NK-92 (cell line): ENCODE results near the gene ROPN1.
"Not testable (repeated sequence)": the region's sequence is repeated elsewhere in the genome, so short reads cannot be mapped to it uniquely, and the experiment has no call there.

Experiments
- DNase-seq: peaks from one replicate; lab custom pipeline; 2025; ENCODE audit not compliant: unreplicated experiment; lab: John Stamatoyannopoulos, UW

Gene ROPN1

DNA sequence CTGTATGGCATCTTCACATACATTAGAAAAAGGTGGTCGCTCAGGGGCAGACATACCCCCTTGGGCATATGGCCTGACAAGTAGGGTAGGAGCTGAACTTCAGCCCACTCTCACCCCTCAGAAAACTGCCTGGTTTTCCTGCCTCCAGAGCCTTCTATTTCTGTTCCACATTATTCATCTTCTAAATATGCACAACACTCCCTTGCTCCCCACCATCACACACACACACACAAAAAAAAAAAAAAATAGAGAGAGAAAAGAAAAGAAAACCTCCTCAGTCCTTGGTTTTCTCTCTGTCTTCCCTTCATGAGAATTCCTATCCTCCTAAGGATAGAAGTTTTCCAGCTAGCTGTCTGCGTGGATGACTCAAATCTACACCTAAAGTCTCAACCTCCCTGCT, 5.6 kb upstream of the ROPN1 start:
- DNase-seq = no peak

- DNase-seq = no peak
Measured at GRCh38 chr3:123993818-123994217, 1.9 kb upstream of the ROPN1 start.

GRCh38 chr3:123986427-123986826, 5.5 kb downstream of the ROPN1 start:
- no peak for DNase-seq

DNA sequence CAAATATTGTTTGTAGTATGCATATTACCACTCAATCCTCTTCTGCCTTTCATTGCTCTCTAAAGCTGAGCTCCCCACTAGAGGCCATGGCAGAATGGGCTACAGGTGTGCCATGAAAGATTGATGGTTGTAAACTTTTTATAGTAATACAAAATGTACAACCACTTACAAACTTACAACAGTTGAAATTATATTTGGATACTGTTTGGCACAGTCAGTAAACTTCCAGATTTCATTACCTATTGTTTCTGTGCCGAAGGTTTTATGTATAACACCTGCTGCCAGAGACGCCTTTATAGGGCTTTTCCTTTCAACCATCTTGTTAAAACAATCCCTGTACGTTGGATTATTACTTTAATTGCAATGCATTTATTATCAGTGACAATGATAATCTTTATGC, 7.0 kb downstream of the ROPN1 start:
- no peak for DNase-seq

DNA sequence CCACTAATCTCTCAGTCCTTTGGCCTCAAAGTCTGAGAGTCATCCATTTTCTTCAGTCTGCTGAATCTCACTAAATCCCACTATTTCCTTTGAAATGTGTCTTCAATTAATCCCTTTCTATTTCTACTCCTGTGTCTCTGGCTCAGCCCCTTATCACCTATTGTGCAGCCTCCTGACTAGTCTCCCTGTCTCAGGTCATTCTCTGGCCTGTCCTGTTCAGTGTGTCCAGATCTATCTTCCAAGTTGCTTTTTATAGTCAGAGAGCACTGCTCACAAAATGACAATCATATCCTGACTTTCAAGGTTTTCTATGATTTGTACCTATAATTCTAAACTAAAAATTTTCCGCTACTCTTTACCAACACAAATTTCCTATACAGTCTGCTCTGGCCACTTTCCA, 7.6 kb downstream of the ROPN1 start:
- DNase-seq = no peak

DNA sequence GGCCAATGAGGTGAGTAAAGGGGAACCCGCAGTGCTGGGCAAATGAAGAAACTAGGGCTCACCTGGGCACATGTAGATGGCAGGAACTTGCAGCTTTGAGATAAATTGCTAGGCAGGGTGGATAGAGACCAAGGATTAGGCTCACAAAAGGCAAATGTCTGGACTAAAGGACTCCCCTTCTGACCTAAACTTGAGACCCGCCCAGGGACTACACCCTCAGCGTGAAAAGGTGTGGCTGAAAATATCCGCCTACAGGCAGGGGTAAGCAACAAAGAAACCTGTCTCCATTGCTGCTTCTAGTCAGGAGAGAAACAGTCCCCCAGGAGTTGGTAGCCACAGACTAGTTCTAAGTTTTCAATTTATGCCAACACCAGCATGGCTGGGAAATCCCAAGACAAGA, 10.6 kb downstream of the ROPN1 start:
- DNase-seq = not testable (repeated sequence)

DNA sequence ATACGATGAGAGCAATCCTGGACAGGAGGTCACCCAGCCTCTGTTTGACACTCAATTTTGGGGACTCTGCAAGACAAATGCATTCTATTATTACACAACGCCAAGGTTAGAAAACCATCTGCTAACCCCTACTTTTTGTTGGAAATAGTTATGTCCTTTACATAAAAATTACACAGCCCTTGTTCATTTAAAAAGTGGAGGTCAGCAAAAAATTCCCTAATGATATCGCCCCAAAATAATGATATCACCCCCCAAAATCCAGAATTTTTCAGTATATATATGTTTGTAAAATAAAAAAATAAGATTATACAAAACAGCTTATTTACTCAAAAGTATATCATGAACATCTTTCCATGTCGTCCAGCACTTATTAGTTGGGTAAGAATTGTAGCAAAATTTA, 11.4 kb downstream of the ROPN1 start:
- no peak for DNase-seq

- not testable (repeated sequence) for DNase-seq
Measured at GRCh38 chr3:123979525-123980501, 12.1 kb downstream of the ROPN1 start.

DNA sequence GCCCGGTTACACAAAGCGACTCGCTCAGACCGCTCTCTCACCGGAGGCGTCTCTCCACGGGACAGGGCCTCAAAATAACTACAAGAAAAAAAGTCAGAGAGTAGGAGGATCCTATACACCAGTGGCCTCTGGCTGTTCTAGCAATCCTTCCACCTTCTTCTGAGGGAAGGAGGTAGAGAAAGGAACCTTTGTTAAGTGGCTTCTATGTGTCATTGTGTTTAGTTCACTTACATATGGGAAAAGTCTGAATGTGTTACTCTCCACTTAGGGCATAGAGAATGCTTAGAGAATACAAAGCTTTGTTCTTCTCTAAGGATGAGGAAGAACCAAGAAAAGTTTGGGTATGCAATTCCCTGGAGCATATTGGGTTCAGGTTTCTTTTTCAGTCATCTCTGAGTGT, 15.0 kb downstream of the ROPN1 start:
- not testable (repeated sequence) for DNase-seq

DNA sequence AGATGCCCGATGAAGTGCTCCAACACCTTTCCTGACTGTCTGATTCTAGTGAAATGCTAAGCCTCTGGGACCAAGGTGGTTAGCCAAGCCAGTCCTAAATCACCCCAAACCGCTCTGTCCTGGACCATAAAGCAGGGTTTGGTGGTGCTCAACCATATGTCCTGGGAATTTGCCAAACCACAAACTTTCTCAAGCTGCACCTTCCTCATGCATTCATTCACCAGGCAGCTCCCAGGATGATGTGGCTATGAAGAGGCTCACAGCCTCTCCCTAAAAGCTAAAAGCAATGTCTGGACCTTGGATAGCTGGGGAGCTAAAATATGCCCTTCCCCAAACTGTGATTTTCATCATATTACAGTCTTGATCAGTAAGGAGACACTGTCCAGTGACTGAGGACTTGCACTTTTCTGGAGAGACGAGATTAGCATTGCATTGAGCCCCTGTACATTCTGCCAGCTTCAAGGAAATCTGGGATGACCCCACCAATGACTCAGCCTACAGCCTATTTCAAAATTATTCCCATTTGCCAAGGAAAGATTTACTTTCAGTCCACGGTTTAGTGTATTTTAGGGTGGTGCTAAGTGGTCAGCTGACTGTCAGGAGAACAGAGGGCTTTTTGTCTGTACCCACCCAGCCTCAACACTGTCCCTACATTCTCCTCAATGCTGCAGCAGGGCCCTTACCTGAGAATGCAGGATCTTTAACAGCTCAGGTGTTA, 15.6 kb downstream of the ROPN1 start:
- not testable (repeated sequence) for DNase-seq

GRCh38 chr3:123975030-123975429, 16.9 kb downstream of the ROPN1 start:
- not testable (repeated sequence) for DNase-seq

- DNase-seq = no peak
Measured at GRCh38 chr3:123971406-123971805, 20.5 kb downstream of the ROPN1 start.

DNA sequence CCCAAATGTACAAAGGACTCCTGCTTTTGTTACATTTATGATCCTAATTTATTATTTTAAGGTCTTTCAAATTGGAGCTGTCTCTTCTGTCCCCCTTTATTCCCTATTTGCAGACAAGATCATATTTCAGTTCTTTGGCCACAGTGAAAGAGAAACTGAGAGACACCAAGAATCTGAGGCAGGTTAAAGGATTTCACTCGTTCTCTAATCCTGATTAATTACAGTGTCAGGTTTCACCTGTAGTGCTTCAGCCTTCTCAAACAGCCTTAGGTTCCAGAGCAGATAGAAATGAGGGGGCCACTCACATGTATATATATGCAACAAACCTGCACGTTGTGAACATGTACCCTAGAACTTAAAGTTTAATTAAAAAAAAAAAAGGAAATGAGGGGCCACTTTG, 24.7 kb downstream of the ROPN1 start:
- not testable (repeated sequence) for DNase-seq

DNA sequence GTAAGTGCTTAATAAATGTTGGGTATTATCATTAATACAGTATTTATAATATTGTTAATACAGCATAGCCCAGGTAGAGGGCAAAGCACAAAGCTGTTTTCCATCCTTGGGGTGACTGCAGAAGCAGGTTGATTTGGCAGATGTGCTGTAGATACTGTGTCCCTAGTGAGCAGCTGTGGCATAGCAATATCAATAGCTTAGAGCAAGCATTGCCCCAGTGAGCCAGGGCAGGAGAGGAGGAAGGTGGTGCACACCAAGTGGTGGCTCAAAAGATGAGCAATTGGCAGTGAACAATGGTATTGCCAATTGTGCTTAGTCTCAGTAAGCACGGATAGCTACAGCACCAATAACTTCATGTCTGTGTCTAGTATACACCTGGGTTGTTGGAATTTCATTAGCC, 25.1 kb downstream of the ROPN1 start:
- DNase-seq = not testable (repeated sequence)

DNA sequence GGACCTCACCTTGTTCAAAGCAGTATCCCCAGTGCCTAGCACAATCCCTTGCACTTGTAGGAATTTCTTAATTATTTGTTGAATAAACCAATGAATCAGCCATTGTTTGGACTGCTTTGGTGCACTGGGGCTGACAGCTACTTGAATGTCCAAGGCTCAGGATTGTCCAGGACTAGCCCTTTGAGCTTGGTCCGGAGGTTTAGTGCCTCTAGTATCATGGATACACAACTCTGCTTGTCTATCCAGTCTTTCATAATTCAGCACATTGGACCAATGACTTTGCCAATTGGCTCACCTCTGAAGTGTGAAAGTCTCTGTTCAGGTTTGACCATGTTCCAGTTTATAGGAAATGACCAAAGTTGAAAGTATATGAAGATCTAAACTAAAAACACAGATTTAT, 27.1 kb downstream of the ROPN1 start:
- not testable (repeated sequence) for DNase-seq

GRCh38 chr3:123961508-123961856, 30.4 kb downstream of the ROPN1 start:
- DNase-seq = no peak

DNA sequence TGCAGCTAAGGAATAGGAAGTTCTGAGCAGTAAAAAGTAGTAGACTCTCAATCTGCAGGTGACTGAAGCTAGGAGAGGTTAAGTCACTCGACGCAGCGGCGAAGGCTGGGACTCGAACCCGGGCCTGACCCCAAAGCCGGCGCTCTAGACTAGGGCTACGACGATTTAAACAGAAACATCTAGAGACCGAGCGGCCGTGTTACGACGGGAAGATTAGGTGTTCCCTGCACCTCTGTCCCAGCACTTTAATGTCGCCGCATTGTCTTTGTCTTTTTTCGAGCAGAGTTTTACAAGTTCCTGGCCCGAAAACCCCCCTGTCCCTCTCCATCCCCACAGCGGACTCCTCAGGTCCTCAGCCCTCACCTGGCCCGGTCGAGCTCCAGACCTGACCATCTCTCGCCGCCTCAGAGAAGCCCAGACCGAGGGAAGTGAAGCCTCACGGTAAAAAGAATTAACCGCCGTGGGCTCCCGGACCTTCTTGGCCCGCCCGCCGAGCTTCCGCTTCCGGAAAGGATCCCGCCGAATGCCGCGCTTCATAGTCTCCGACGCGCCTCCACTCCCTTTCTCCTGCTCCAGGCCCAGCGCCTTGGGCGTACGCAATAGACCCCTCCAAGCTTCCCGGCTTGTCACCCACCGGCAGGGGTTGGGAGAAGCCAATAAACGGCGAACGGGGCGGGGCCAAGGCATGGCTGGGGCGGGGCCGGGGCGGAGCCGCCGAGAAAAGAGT, 31.0 kb downstream of the ROPN1 start, which contains the start of gene CCDC14:
Gene CCDC14, minus strand, starts transcription at position 449 of the 727 bp plus-strand sequence. Its CDS starts 56 bp downstream, at position 393.
- no peak for DNase-seq

DNA sequence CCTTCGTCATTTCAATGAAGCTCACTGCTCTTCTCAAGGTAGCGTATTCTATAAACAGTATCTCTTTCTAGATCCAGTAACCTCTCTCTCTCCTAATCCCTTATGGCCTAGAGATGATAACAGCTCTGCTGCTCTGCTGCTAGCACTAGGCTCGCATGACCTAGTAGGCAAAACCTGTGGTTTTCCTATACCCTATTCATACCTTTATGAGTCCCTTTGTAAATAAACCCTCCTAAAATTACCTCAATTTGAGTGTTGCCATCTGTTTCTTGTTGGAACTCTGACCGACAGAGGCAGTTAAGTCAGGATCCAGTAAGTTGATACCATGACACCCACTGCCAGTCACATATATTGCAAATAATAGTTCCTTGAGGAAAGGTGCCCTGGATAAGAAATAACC, 38.2 kb downstream of the ROPN1 start:
- DNase-seq = no peak

DNA sequence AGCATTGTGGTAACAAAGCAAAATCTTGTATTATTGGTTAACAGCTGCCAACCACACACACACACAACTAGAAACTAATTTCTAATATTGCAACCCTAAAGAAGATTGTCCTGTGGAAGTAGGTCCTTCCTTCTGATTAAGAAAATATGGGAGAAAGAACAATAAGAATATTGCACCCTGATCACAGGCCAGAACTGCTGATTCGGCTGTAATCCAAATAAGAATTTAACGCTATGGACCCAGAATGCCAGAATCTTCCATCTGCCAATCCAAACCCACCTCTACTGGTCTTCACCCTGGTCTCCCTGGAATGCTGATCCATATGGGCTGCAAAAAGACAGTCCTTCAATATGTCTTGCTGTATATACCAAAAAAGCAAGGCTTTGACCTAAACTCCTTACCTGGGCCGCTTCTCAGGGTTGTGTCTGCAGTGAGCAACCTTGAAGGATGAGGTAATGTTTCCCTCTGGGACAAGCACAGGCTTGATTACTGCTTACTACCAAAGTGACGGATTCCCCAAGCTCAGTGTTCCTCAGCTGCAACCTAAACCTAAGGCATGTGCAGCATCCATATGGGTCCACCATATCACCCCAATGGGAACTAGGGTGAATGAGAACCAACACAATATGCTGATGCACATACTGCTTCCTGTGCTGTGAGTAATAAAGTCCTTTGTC, 38.9 kb downstream of the ROPN1 start:
- DNase-seq = no peak

GRCh38 chr3:123951522-123952447, 40.1 kb downstream of the ROPN1 start:
- DNase-seq = no peak
